Activated T-cell treated with anti-CD3 and anti-CD28 coated beads for 1 hour (primary cell): ENCODE measurements around the gene DNAJC27.

Source experiments
- DNase-seq: peaks from one replicate; pipeline ENCODE4 v3.0.0-alpha.2; 2020; ENCODE audit warnings: low read depth

DNAJC27 gene

GRCh38 chr2:24925815-24926214, 45.9 kb downstream of the DNAJC27 start:
- DNase-seq = no peak

GRCh38 chr2:24924732-24925131, 47.0 kb downstream of the DNAJC27 start:
- no peak for DNase-seq

GRCh38 chr2:24924266-24924665, 47.5 kb downstream of the DNAJC27 start:
- no peak for DNase-seq

- no peak for DNase-seq
Measured at GRCh38 chr2:24923106-24923505, 48.6 kb downstream of the DNAJC27 start.

GRCh38 chr2:24922556-24922955, 49.2 kb downstream of the DNAJC27 start:
- no peak for DNase-seq

- DNase-seq = no peak
Measured at GRCh38 chr2:24920809-24921441, 50.8 kb downstream of the DNAJC27 start.

GRCh38 chr2:24920098-24920808, 51.5 kb downstream of the DNAJC27 start, which contains the start of gene ADCY3:
TSS of gene ADCY3 (minus strand) at chr2:24920237. CDS start at chr2:24918987, 1,250 bp downstream.
- DNase-seq = peak; percentile 35

- DNase-seq = no peak
Measured at GRCh38 chr2:24919506-24920097, 52.2 kb downstream of the DNAJC27 start.

- DNase-seq = peak; percentile 31
Measured at GRCh38 chr2:24919037-24919505, 52.7 kb downstream of the DNAJC27 start.

- DNase-seq = no peak
Measured at GRCh38 chr2:24918326-24919036, 53.3 kb downstream of the DNAJC27 start.

GRCh38 chr2:24917731-24918325, 53.9 kb downstream of the DNAJC27 start:
- DNase-seq = no peak

- DNase-seq = no peak
Measured at GRCh38 chr2:24917086-24917485, 54.7 kb downstream of the DNAJC27 start.

GRCh38 chr2:24915796-24916195, 56.0 kb downstream of the DNAJC27 start:
- no peak for DNase-seq

GRCh38 chr2:24915175-24915574, 56.6 kb downstream of the DNAJC27 start:
- no peak for DNase-seq

GRCh38 chr2:24914713-24915112, 57.0 kb downstream of the DNAJC27 start:
- DNase-seq = no peak

GRCh38 chr2:24913911-24914310, 57.8 kb downstream of the DNAJC27 start:
- DNase-seq = no peak

- DNase-seq = no peak
Measured at GRCh38 chr2:24912986-24913385, 58.8 kb downstream of the DNAJC27 start.

- no peak for DNase-seq
Measured at GRCh38 chr2:24912523-24912922, 59.2 kb downstream of the DNAJC27 start.

- no peak for DNase-seq
Measured at GRCh38 chr2:24910245-24910644, 61.5 kb downstream of the DNAJC27 start.

GRCh38 chr2:24909555-24910177, 62.1 kb downstream of the DNAJC27 start:
- no peak for DNase-seq

- DNase-seq = no peak
Measured at GRCh38 chr2:24908461-24908901, 63.3 kb downstream of the DNAJC27 start.

- no peak for DNase-seq
Measured at GRCh38 chr2:24907116-24907515, 64.6 kb downstream of the DNAJC27 start.
